Body of pancreas (tissue), 4 donors: ENCODE results near the gene PSAPL1.

Experiments used
- POLR2A ChIP-seq, 3 donors: fragments of 450-650 bp; IDR thresholded peaks; one replicate each; pipeline ENCODE4 v1.6.1; 2016; ENCODE audit warnings: antibody characterized with exemption in 3 of 3, mild to moderate bottlenecking in 2 of 3
- TF ChIP-seq, protein P1 (sequence below), 7 experiments: fragments of 450-650 bp in 4 of 7; fragments of 200-600 bp in 3 of 7; sonication (generic) in 3 of 7; IDR thresholded peaks; one replicate each; pipeline ENCODE4 v1.5.1; 2016 to 2019; ENCODE audit warnings: antibody characterized with exemption in 7 of 7

DNA sequence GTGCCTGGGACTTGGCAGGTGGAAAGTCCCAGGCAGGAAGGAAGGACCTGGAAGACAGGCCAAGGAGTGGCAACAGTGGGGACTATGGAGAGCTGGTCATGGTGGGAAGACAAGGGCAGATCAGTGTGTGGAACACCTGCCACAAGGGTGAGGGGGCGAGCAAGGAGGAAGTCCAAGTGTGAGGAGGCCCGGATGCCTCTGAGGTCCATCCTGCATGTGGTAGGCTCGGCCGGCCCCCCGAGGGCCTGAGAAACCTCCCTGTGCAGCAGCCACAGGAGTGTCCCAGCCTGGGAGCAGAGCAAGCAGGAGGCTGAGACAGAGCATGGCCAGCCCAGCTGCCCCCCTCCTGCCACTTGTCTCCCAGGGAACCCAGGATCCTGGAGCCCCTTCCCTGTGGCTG lies 40.5 kb upstream of the PSAPL1 start:
- TF ChIP-seq, protein P1, sequence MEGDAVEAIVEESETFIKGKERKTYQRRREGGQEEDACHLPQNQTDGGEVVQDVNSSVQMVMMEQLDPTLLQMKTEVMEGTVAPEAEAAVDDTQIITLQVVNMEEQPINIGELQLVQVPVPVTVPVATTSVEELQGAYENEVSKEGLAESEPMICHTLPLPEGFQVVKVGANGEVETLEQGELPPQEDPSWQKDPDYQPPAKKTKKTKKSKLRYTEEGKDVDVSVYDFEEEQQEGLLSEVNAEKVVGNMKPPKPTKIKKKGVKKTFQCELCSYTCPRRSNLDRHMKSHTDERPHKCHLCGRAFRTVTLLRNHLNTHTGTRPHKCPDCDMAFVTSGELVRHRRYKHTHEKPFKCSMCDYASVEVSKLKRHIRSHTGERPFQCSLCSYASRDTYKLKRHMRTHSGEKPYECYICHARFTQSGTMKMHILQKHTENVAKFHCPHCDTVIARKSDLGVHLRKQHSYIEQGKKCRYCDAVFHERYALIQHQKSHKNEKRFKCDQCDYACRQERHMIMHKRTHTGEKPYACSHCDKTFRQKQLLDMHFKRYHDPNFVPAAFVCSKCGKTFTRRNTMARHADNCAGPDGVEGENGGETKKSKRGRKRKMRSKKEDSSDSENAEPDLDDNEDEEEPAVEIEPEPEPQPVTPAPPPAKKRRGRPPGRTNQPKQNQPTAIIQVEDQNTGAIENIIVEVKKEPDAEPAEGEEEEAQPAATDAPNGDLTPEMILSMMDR (IDR thresholded peaks at IDR 0.05): no peak
- no peak for TF ChIP-seq POLR2A (IDR thresholded peaks at IDR 0.05)
